ENCODE measurements around the gene CDK6.

CDK6 gene

DNA sequence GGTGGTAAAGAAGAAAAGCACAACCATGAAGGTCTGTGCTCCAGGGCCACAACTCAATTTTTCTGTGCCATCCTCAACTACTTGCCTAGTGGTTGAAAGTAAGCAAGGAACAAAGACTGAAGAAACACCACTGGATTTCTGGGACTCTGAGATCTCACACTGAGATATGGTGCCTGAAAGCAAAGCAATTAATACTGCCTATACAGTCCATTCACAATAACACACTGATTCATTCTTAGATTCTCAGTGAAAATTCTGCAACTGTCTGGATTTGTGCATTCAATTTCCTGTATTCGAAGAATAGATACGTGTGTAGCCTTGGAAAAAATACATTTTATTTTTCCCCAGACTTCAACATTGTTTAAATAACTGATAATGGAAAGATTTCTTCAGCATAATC lies 129.8 kb downstream of the CDK6 start:
- Histone ChIP-seq H3K27ac (ENCODE audit: insufficient read depth in 1 of 2, low read depth in 1 of 2, low read length in 2 of 2, poor library complexity in 1 of 2, severe bottlenecking in 2 of 2) (no peak overlapping the region), H3K9me3 (ENCODE audit: control extremely low read depth in 1 of 5, control insufficient read depth in 4 of 5, insufficient read depth in 2 of 5, low read depth in 1 of 5, low read length in 4 of 5) (peaks cover 0 to 14% (median 5%) of the 10 kb centered on the region in 5 experiments), H3K4me1 (ENCODE audit: control extremely low read depth in 1 of 4, control insufficient read depth in 4 of 4, insufficient read depth in 4 of 4, low read length in 3 of 4) (peaks cover 0 to 11% (median 6%) of the 10 kb centered on the region in 4 experiments), H3K36me3 (ENCODE audit: control insufficient read depth in 4 of 4, insufficient read depth in 4 of 4, low read length in 3 of 4) (peaks cover 16 to 66% (median 36%) of the 10 kb centered on the region in 4 experiments), H3K4me3 (ENCODE audit: control insufficient read depth in 1 of 7, extremely low read depth in 1 of 7, insufficient read depth in 4 of 7, low read depth in 2 of 7, low read length in 6 of 7) (no peak overlapping the region), H3K27me3 (replicated peaks in 2 of 5; ENCODE audit: control insufficient read depth in 4 of 5, insufficient read depth in 5 of 5, low read length in 4 of 5) (no peaks in the 10 kb centered on the region)
- POLR2A ChIA-PET = no interaction called here
- 100% methylated on average over 1 of the region's 2 CpGs for WGBS (ENCODE audit: insufficient coverage)
- DNase-seq = no peak
- CTCF ChIA-PET = interaction anchor here (1.0 to 1.1 kb wide), 2 partner anchors 9 to 132 kb away, joined by 3 to 5 read pairs; no protein-coding TSS in a partner anchor

DNA sequence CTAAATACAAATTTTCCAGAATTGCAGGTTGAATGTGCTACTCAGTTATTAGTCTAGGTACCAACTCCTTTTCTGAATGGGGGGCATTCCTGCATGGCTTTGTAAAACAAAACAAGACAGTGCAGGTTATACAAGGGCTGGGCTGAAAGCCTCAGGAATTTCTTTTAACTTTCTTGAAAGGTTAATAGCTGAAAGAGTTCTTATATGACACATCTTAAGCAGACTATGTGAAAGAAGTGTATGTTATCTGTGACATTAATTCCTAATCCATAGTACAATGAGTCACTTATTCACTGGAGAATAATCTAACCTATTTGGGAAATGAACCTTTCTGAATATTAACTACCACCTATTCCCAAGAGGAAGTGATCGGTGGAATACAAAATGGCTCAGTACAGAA lies 130.5 kb downstream of the CDK6 start:
- H3K9me3 ChIP-seq (ENCODE audit: control extremely low read depth in 1 of 5, control insufficient read depth in 4 of 5, insufficient read depth in 2 of 5, low read depth in 1 of 5, low read length in 4 of 5) = peaks cover 0 to 14% (median 5%) of the 10 kb centered on the region in 5 experiments
- no peak for DNase-seq
- 83% methylated on average over 1 of the region's 1 CpG for WGBS (ENCODE audit: insufficient coverage)
- no peak overlapping the region for H3K27ac ChIP-seq (ENCODE audit: insufficient read depth in 1 of 2, low read depth in 1 of 2, low read length in 2 of 2, poor library complexity in 1 of 2, severe bottlenecking in 2 of 2)
- no peak overlapping the region for H3K4me3 ChIP-seq (ENCODE audit: control insufficient read depth in 1 of 7, extremely low read depth in 1 of 7, insufficient read depth in 4 of 7, low read depth in 2 of 7, low read length in 6 of 7)
- peaks cover 0 to 14% (median 6%) of the 10 kb centered on the region in 4 experiments for H3K4me1 ChIP-seq (ENCODE audit: control extremely low read depth in 1 of 4, control insufficient read depth in 4 of 4, insufficient read depth in 4 of 4, low read length in 3 of 4)
- H3K27me3 ChIP-seq (replicated peaks in 2 of 5; ENCODE audit: control insufficient read depth in 4 of 5, insufficient read depth in 5 of 5, low read length in 4 of 5) = no peaks in the 10 kb centered on the region
- CTCF ChIA-PET = interaction anchor here (0.8 to 1.6 kb wide), 6 partner anchors 10 to 133 kb away, joined by 3 to 5 read pairs (median 4); no protein-coding TSS in a partner anchor
- POLR2A ChIA-PET = no interaction called here
- H3K36me3 ChIP-seq (ENCODE audit: control insufficient read depth in 4 of 4, insufficient read depth in 4 of 4, low read length in 3 of 4) = peaks cover 16 to 65% (median 35%) of the 10 kb centered on the region in 4 experiments

DNA sequence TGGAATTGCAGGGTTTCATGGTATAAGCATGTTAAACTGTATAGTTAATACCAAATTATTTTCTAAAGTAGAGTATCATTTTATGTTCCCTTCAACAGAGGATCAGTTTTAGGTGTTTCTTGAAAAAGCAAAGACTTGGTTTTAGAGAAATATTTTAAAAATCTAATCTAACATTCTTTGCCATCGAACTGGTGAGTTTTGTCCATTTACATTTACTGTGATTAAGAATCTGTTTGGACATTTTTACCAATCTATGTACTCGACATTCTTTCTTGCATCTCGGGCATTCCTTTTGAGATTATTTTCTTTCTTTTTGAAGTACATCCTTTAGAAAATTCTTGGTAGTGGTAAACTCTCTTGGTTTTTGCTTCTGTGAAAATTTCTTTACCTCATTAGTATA lies 131.5 kb downstream of the CDK6 start:
- WGBS (ENCODE audit: insufficient coverage) = no CpG with 5 or more reads among the region's 3 CpGs
- H3K9me3 ChIP-seq (ENCODE audit: control extremely low read depth in 1 of 5, control insufficient read depth in 4 of 5, insufficient read depth in 2 of 5, low read depth in 1 of 5, low read length in 4 of 5) = peaks cover 0 to 14% (median 5%) of the 10 kb centered on the region in 5 experiments
- H3K4me1 ChIP-seq (ENCODE audit: control extremely low read depth in 1 of 4, control insufficient read depth in 4 of 4, insufficient read depth in 4 of 4, low read length in 3 of 4) = peaks cover 0 to 23% (median 8%) of the 10 kb centered on the region in 4 experiments
- no peak overlapping the region for H3K4me3 ChIP-seq (ENCODE audit: control insufficient read depth in 1 of 7, extremely low read depth in 1 of 7, insufficient read depth in 4 of 7, low read depth in 2 of 7, low read length in 6 of 7)
- DNase-seq = no peak
- peaks cover 22 to 65% (median 39%) of the 10 kb centered on the region in 4 experiments for H3K36me3 ChIP-seq (ENCODE audit: control insufficient read depth in 4 of 4, insufficient read depth in 4 of 4, low read length in 3 of 4)
- no peaks in the 10 kb centered on the region for H3K27me3 ChIP-seq (replicated peaks in 2 of 5; ENCODE audit: control insufficient read depth in 4 of 5, insufficient read depth in 5 of 5, low read length in 4 of 5)
- H3K27ac ChIP-seq (ENCODE audit: insufficient read depth in 1 of 2, low read depth in 1 of 2, low read length in 2 of 2, poor library complexity in 1 of 2, severe bottlenecking in 2 of 2) = no peak overlapping the region
- POLR2A ChIA-PET = no interaction called here
- CTCF ChIA-PET = interaction anchor here (0.8 to 2.1 kb wide), 6 partner anchors 9 to 128 kb away, joined by 3 to 7 read pairs (median 5); no protein-coding TSS in a partner anchor

DNA sequence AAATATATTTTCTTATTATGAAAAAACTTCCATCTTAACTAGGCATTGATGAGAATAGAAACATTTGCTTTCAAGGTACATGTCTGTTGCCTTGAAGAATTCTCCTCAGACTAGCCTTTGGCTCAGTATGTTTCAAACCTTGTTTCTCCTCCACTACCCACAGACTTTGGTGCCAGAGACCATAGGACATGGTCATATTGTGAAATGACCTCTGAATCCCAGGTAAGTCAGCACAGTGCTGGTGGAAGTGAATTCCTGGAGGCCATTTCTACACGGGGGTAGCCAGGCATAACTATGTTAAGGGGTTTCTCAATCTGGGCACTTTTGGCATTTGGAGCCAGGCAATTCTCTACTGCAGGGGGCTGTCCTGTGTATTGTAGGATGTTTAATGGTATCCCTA lies 133.8 kb downstream of the CDK6 start:
- H3K27ac ChIP-seq (ENCODE audit: insufficient read depth in 1 of 2, low read depth in 1 of 2, low read length in 2 of 2, poor library complexity in 1 of 2, severe bottlenecking in 2 of 2) = no peak overlapping the region
- peaks cover 0 to 14% (median 5%) of the 10 kb centered on the region in 5 experiments for H3K9me3 ChIP-seq (ENCODE audit: control extremely low read depth in 1 of 5, control insufficient read depth in 4 of 5, insufficient read depth in 2 of 5, low read depth in 1 of 5, low read length in 4 of 5)
- DNase-seq = no peak
- no peaks in the 10 kb centered on the region for H3K27me3 ChIP-seq (replicated peaks in 2 of 5; ENCODE audit: control insufficient read depth in 4 of 5, insufficient read depth in 5 of 5, low read length in 4 of 5)
- no peak overlapping the region for H3K4me3 ChIP-seq (ENCODE audit: control insufficient read depth in 1 of 7, extremely low read depth in 1 of 7, insufficient read depth in 4 of 7, low read depth in 2 of 7, low read length in 6 of 7)
- 100% methylated on average over 1 of the region's 1 CpG for WGBS (ENCODE audit: insufficient coverage)
- ChIA-PET POLR2A (no interaction called here), CTCF (interaction anchor here (0.8 to 2.1 kb wide), 6 partner anchors 8 to 111 kb away, joined by 3 to 8 read pairs (median 3); no protein-coding TSS in a partner anchor)
- peaks cover 27 to 67% (median 45%) of the 10 kb centered on the region in 4 experiments for H3K36me3 ChIP-seq (ENCODE audit: control insufficient read depth in 4 of 4, insufficient read depth in 4 of 4, low read length in 3 of 4)
- H3K4me1 ChIP-seq (ENCODE audit: control extremely low read depth in 1 of 4, control insufficient read depth in 4 of 4, insufficient read depth in 4 of 4, low read length in 3 of 4) = peaks cover 3 to 39% (median 11%) of the 10 kb centered on the region in 4 experiments

DNA sequence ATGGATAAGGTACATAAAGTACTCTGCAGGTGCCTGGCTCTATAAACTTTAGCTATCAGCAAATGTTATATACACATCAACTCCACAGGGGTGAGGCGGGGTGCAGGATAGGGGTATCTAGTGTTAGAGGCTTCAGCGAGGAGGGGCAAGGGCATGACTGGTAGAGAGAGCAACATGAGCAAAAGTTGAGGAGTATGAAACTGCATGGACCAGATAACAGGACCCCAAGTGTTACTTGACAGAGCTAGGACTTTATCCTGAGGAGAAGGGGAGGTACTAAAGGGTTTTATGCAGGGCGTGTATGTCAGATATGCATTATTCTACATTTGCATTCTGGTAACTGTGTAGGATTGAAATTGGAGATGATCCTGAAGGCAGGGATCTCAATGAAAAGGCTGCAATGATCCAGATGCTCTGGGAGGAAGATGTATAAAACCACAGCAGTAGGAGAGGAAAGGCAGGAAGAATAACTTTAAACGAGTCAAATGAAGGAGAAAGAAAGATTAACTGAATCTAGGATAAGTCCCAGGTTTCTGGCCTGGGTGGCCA lies 136.3 kb downstream of the CDK6 start:
- H3K27ac ChIP-seq (ENCODE audit: insufficient read depth in 1 of 2, low read depth in 1 of 2, low read length in 2 of 2, poor library complexity in 1 of 2, severe bottlenecking in 2 of 2) = peak overlapping the region; percentile 26 to 68
- H3K9me3 ChIP-seq (ENCODE audit: control extremely low read depth in 1 of 5, control insufficient read depth in 4 of 5, insufficient read depth in 2 of 5, low read depth in 1 of 5, low read length in 4 of 5) = peaks cover 0 to 6% (median 0%) of the 10 kb centered on the region in 5 experiments
- DNase-seq = no peak
- H3K27me3 ChIP-seq (replicated peaks in 2 of 5; ENCODE audit: control insufficient read depth in 4 of 5, insufficient read depth in 5 of 5, low read length in 4 of 5) = no peaks in the 10 kb centered on the region
- H3K4me3 ChIP-seq (ENCODE audit: control insufficient read depth in 1 of 7, extremely low read depth in 1 of 7, insufficient read depth in 4 of 7, low read depth in 2 of 7, low read length in 6 of 7) = no peak overlapping the region
- CTCF ChIA-PET = interaction anchor here (1.1 to 1.6 kb wide), 6 partner anchors 10 to 132 kb away, joined by 3 to 6 read pairs (median 4); no protein-coding TSS in a partner anchor
- H3K4me1 ChIP-seq (ENCODE audit: control extremely low read depth in 1 of 4, control insufficient read depth in 4 of 4, insufficient read depth in 4 of 4, low read length in 3 of 4) = peaks cover 3 to 62% (median 20%) of the 10 kb centered on the region in 4 experiments
- 58% methylated on average over 3 of the region's 4 CpGs for WGBS (ENCODE audit: insufficient coverage)
- peaks cover 20 to 67% (median 35%) of the 10 kb centered on the region in 4 experiments for H3K36me3 ChIP-seq (ENCODE audit: control insufficient read depth in 4 of 4, insufficient read depth in 4 of 4, low read length in 3 of 4)
- POLR2A ChIA-PET = interaction anchor here (1.2 kb wide), 1 partner anchor 19 kb away, joined by 3 read pairs; no protein-coding TSS in a partner anchor

DNA sequence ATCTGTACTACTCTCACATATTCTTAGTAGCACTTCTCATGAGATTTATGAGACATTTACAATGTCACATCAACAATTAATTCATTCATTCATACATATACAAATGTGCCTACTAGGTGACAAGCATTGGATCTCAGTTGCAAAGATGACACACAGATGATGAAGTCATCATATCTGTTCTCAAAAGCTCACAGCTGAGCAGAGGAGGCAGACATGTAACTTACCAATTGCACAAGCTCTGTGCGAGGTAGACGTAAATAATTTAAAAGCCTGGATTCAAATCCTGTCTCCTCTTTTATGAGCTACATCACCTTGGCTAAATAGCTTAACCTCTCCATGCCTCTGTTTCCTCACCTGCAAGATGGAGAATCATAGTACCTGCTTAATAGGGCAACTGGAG lies 136.8 kb downstream of the CDK6 start:
- Histone ChIP-seq H3K4me3 (ENCODE audit: control insufficient read depth in 1 of 7, extremely low read depth in 1 of 7, insufficient read depth in 4 of 7, low read depth in 2 of 7, low read length in 6 of 7) (no peak overlapping the region), H3K27me3 (replicated peaks in 2 of 5; ENCODE audit: control insufficient read depth in 4 of 5, insufficient read depth in 5 of 5, low read length in 4 of 5) (no peaks in the 10 kb centered on the region), H3K9me3 (ENCODE audit: control extremely low read depth in 1 of 5, control insufficient read depth in 4 of 5, insufficient read depth in 2 of 5, low read depth in 1 of 5, low read length in 4 of 5) (peaks cover 0 to 3% (median 0%) of the 10 kb centered on the region in 5 experiments), H3K27ac (ENCODE audit: insufficient read depth in 1 of 2, low read depth in 1 of 2, low read length in 2 of 2, poor library complexity in 1 of 2, severe bottlenecking in 2 of 2) (peak overlapping the region in 1 of 2 experiments; percentile 23), H3K4me1 (ENCODE audit: control extremely low read depth in 1 of 4, control insufficient read depth in 4 of 4, insufficient read depth in 4 of 4, low read length in 3 of 4) (peaks cover 3 to 64% (median 20%) of the 10 kb centered on the region in 4 experiments), H3K36me3 (ENCODE audit: control insufficient read depth in 4 of 4, insufficient read depth in 4 of 4, low read length in 3 of 4) (peaks cover 15 to 69% (median 31%) of the 10 kb centered on the region in 4 experiments)
- POLR2A ChIA-PET = interaction anchor here (0.9 to 1.2 kb wide), 2 partner anchors 19 to 22 kb away, joined by 3 read pairs; no protein-coding TSS in a partner anchor
- WGBS (ENCODE audit: insufficient coverage) = 94% methylated on average over 2 of the region's 2 CpGs
- DNase-seq = no peak
- CTCF ChIA-PET = interaction anchor here (1.1 to 1.6 kb wide), 6 partner anchors 11 to 132 kb away, joined by 3 to 6 read pairs (median 4); no protein-coding TSS in a partner anchor

All from common myeloid progenitor, CD34-positive (primary cell).